IPS DF 4.7 (cell line): ENCODE measurements around the gene GPHA2.
A peak's percentile ranks its signal among the peaks of the same experiment; 100 is the strongest.

Experiments used
- DNase-seq: peaks from one replicate; pipeline ENCODE4 v3.0.0-alpha.2; 2013; ENCODE audit warnings: low spot score; ENCODE audit errors: extremely low read depth

Gene GPHA2

DNA sequence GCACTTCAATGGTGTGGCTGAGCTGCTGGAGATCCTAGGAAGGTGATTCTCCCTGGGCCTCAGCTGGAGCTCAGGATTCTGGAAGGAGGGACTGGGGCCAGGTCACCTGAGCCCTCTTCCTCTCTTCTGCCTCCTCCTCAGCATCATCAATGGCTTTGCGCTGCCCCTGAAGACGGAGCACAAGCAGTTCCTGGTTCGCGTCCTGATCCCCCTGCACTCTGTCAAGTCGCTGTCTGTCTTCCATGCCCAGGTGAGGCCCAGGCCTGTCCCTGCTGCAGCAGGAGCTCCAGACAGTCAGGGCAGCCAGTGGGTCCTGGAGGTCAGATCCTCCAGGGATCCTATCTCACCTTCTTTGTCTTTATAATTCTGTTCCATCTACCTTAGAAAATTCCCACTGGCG, 5.4 kb downstream of the GPHA2 start:
- no peak for DNase-seq

DNA sequence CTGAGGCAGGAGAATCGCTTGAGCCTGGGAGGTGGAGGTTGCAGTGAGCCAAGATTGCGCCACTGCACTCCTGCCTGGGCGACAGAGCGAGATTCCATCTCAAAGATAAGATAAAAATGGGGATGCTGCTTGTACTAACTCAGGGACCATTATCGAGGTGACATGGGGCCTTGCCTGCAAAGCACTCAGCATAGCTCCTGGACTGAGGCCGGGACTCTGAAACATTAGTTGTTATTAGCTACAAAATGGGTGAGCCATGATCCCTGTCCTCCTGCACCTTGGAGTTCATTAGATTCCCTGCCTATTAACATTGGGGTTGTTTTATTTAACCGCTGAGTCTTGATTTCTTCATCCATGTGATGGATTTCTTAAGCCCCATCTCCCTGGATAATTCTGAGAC, 6.1 kb downstream of the GPHA2 start:
- DNase-seq = no peak

GRCh38 chr11:64928957-64929356, 6.7 kb downstream of the GPHA2 start:
- DNase-seq = no peak

- no peak for DNase-seq
These were observed 9.0 kb downstream of the GPHA2 start for GRCh38 chr11:64926689-64927088.

DNA sequence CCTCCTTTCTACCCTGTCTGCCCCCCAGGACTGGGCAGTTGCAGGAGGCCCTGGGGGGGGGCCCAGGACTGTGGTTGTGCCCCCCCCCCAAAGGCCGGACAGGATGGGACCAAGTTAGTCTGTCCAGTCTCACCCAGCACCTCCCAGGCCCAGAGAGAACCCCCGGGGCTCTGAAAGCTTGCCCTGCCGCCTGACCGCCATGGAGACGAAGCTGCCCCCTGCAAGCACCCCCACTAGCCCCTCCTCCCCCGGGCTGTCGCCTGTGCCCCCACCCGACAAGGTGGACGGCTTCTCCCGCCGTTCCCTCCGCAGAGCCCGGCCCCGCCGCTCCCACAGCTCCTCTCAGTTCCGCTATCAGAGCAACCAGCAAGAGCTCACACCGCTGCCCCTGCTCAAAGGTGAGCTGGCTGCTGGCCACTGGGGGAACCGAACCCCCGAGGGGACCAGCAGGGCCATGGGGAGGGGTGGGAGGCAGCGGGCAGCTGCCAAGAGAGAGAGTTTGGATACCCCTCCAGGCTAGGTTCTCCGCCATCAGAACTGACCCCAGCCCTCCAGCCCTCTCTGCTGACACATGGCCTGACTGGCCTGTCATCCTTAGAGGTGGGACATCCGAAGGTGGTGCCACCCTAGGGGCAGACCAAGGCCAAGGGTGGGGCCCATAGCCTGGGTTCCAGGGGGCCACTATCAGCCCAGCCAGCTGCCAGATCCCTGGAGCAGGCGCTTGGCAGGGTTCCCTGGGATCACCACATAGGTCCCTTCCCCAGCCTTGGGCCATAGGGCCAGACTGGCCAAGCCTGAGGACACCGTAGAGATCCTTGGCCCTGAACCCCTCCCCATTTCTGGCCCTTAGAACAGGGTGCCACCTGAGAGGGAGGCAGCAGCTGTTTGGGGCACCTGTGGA, 9.9 kb downstream of the GPHA2 start:
- no peak for DNase-seq

DNA sequence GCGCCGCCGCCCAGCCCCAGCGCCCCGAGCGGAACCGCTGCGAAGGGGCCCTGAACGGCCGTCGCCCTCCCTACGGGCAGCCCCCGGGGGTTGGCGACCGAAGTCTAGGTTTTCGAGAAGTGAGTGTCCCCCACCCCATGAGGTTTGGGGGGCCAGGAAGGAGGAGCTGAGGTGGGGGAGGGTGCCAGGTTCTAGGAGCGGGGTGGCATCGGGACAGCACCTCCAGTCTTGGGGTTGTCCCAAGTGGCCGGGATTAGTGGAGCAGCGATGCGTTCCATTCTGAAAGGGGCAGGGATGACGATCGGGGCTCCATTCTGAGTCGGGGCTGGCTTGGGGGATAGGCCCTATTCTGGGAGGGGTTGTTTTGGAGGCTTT, 10.8 kb downstream of the GPHA2 start:
- no peak for DNase-seq

- DNase-seq = peak; percentile 66
These were observed 11.5 kb downstream of the GPHA2 start, which contains the start of gene PPP2R5B for GRCh38 chr11:64923944-64924909. Gene PPP2R5B, plus strand, starts transcription at chr11:64924689. Its CDS starts 1,046 bp downstream, at chr11:64925735.

DNA sequence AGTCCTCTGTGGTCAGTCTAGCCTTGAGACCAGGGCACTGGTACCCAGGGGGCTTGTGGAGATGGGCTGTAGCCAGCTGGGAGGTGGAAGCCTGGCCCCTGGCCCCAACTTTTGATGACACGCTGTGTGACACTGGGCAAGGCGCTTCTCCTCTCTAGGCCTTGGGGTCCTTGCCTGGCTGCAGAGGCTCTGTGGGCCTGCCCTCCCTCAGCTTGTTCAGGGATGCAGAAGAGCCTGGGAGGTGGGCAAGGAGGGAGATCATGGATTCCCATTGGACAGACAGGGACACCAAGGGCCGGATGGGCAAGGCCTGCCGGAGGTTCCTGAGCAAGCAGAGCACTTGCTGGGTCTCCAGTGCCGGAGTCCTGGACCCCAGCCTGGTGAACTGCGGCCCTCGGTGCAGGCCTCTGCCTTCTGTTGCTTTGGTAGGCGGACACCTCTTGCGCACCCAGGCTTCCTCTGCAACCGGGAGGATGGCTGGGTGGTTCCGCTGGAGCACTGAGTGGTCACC, 12.5 kb downstream of the GPHA2 start:
- no peak for DNase-seq

- no peak for DNase-seq
These were observed 14.3 kb downstream of the GPHA2 start for GRCh38 chr11:64921384-64921783.

GRCh38 chr11:64920124-64920523, 15.6 kb downstream of the GPHA2 start:
- DNase-seq = no peak

DNA sequence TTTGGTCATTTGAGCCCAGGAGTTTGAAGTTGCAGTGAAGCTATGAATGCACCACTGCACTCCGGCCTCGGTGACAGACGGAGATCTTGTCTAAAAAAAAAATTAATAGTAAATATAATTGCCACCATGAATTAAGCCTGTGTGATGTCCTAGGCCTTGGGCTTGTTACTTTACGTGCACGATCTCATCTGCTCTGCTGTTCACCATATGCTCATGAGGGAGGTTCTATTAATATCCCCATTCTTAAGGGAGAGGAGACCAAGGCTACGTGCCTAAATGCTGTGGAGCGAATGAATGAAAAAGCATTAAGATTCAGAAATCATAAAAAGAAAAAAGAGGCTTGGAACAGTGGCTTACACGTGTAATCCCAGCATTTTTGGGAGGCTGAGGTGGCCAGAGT, 16.1 kb downstream of the GPHA2 start:
- DNase-seq = no peak

- no peak for DNase-seq
These were observed 17.7 kb downstream of the GPHA2 start for GRCh38 chr11:64918017-64918416.

DNA sequence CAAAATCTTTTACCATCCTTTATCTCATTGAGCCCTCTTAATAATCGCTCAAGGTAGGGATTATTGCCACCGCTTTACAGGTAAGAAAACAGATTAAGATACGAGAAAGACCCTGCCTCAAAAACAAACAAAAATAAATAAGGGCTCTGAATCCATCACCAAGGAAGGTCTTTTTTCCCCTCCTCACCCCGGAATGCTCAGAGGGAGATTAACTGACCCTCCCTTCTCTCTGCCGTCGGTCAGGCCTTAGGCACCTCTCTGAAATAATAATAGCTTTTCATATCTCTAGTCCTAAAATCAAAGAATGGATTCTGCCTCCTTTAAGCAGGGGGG, 18.1 kb downstream of the GPHA2 start:
- no peak for DNase-seq

- peak; percentile 97 for DNase-seq
These were observed 18.7 kb downstream of the GPHA2 start, which contains the start of gene ATG2A for GRCh38 chr11:64916775-64917662. Gene ATG2A, minus strand, starts transcription at chr11:64917209. Its CDS starts 74 bp downstream, at chr11:64917135.

DNA sequence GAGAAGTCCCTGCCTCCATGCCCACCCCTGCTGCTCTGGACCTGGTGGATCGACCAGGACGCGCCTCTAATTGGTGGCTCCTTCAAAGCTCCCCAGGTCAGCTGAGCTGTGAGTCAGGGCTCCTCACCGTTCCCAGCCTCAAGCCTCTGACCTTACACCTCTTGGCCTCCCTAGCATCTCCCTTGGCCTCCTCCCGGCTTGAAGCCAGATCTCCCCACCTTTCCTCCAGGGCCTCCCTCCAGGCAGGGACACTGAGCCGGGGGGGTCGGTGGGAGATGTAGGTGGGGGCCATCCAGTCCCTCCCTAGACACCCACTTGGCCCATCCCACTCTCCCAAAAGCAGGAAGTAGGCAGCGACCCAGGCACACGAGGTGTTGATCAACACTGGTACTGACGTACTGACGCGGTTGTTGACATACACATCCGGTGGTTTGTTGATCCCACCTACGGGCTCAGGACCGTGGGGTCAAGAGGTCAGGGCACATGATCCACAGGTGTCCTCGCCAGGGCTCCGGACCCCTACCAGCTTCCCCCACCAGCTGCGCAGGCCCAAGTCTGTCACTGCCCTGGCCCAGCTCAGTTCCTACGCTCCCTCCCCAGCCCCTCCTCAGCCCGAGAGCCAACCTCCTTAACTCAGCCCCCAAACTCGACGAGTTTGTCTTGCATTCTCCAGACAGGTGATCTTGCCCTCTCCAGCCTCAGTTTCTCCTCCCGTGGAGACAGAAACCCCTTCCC, 19.5 kb downstream of the GPHA2 start:
- DNase-seq = no peak

- no peak for DNase-seq
These were observed 20.3 kb downstream of the GPHA2 start for GRCh38 chr11:64915376-64915887.

DNA sequence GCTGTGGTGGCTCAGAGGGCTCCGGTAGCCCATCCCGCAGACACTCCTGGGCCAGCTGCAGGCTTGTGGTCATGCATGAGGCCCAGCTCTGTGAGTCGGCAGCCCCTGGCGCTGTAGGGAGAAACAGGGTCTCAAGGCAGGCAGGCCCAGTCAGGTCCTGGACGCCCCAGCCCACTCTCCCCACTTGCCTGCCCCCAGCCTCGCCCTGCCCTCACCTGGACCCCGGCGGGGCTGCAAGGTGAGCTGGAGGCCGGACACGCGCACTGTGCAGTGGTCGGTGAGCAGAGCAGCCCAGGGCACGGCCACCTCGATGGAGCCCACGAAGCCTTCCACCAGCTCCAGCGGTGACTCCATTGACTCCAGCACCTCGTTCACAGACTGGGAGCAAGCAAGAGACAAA, 21.6 kb downstream of the GPHA2 start:
- no peak for DNase-seq

GRCh38 chr11:64913171-64913727, 22.4 kb downstream of the GPHA2 start:
- no peak for DNase-seq

GRCh38 chr11:64911689-64912088, 24.0 kb downstream of the GPHA2 start:
- no peak for DNase-seq

- DNase-seq = no peak
These were observed 24.6 kb downstream of the GPHA2 start for GRCh38 chr11:64911142-64911541.
